ENCODE measurements around the gene PHAF1. TPM values are rescaled to one million over a fixed set of nuclear protein-coding genes. Genes with fewer than 3 reads are reported as not detected.

Gene PHAF1
- total RNA-seq = 10 to 100 TPM; 14.2 to 15.2 TPM

DNA sequence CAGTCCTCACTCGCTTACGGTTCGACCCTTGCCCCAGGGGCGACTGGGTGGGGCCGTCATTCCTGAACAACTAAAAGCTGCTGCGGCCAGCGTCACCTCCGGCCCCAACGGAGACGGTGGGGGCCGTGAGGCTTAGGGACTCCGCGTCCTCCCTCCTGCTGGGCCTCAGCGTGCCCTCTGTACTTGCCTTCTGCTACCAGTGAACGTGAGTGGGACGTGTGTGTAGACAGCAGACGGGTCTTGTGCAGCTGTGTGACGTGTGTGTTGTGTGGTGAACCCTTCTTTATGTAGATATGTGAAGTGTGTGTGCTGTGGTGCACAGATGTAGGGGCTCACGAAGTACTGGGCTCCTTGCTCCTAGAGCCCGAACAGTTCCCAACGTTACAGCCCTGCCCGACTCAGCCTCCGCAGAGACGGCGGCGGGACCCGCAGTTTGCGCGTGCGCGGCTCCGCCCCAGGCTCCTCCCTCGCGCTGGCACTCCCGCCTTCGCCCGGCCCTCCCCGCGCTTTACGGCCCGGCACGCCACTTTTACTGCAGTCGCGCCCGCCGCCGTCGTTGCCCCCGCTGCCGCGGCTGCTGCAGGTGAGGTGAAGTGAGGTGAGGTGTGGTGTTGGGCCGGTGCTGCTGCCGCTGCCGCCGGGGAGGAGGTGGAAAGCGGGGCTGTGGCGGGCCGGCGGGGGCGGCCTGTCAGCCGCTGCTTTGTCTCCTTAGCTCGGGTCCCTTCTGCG is at the start of gene PHAF1:
Gene PHAF1, plus strand, starts transcription at position 535 of the 729 bp plus-strand sequence. CDS start 235 bp downstream, outside the sequence.
- ATAC-seq (peak; percentile 97), DNase-seq (peak; percentile 96)
- Mint-ChIP-seq H3K9me3 (ENCODE audit: low read depth) (no peaks in the 10 kb centered on the region), H3K27me3 (no peaks in the 10 kb centered on the region), H3K27ac (peak within 1 kb of the TSS; percentile 74), H3K36me3 (peaks cover 4% of the 10 kb centered on the region), H3K4me1 (peaks cover 33% of the 10 kb centered on the region), H3K4me3 (peak within 1 kb of the TSS; percentile 92)
- CTCF ChIA-PET = interaction anchor here (1.0 to 4.5 kb wide), 9 partner anchors 9 to 150 kb away, joined by 3 to 28 read pairs (median 4); no protein-coding TSS in a partner anchor

DNA sequence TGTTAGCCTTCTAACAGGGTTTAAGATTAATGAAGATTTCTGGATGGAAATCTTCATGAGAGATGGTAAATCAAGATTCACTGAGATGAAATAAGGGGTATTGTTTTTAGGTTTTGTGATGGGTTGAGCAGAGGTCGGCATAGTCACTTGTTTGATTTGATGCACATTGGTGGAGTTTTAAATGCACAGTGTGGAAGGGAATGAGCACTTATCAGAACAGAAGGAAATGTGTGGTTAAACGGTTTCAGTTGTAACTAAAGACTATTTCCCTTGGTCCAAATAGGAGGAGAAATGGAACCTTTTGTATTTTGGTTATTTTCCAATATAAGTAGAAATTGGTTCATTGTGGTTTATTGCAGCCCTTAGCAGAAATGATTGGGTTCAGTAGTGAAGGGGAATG is 46.7 kb upstream of the PHAF1 start:
- no peak for DNase-seq
- Mint-ChIP-seq H3K36me3 (peaks cover 44% of the 10 kb centered on the region), H3K4me1 (peaks cover 29% of the 10 kb centered on the region), H3K4me3 (peak overlapping the region; percentile 19), H3K9me3 (ENCODE audit: low read depth) (no peaks in the 10 kb centered on the region), H3K27me3 (no peaks in the 10 kb centered on the region), H3K27ac (peak overlapping the region; percentile 55)
- peak; percentile 64 for ATAC-seq
- CTCF ChIA-PET = interaction anchor here (0.7 to 0.9 kb wide), 2 partner anchors 45 to 92 kb away, joined by 3 read pairs; no protein-coding TSS in a partner anchor

DNA sequence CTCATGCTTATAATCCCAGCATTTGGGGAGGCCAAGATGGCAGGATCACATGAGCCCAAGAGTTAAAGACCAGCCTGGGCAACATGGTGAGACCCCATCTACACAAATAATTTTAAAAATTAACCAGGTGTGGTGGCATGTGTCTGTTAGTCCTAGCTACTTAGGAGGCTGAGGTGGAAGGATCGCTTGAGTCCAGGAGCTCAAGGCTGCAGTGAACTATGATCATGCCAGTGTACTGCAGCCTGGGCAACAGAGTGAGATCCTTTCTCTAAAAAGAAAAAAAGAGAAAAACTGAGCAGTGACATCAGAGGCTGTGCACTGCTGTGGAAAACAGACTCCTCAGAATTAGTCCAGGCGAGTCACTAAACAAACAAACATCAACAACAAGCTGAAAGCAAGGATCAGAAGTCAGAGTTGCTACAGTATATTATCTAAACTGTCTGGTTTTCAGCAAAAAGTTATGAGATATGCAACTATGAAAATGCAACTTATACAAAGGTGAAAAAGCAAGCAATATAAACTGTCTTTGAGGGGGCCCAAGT is 41.5 kb upstream of the PHAF1 start:
- ATAC-seq (no peak), DNase-seq (no peak)
- H3K9me3 Mint-ChIP-seq (ENCODE audit: low read depth) = no peaks in the 10 kb centered on the region
- H3K27me3 Mint-ChIP-seq = no peaks in the 10 kb centered on the region
- no peak overlapping the region for H3K4me3 Mint-ChIP-seq
- H3K4me1 Mint-ChIP-seq = peaks cover 4% of the 10 kb centered on the region
- CTCF ChIA-PET = interaction anchor here (1.4 to 1.5 kb wide), 3 partner anchors 11 to 92 kb away, joined by 4 read pairs; no protein-coding TSS in a partner anchor
- H3K27ac Mint-ChIP-seq = no peak overlapping the region
- H3K36me3 Mint-ChIP-seq = peaks cover 28% of the 10 kb centered on the region

DNA sequence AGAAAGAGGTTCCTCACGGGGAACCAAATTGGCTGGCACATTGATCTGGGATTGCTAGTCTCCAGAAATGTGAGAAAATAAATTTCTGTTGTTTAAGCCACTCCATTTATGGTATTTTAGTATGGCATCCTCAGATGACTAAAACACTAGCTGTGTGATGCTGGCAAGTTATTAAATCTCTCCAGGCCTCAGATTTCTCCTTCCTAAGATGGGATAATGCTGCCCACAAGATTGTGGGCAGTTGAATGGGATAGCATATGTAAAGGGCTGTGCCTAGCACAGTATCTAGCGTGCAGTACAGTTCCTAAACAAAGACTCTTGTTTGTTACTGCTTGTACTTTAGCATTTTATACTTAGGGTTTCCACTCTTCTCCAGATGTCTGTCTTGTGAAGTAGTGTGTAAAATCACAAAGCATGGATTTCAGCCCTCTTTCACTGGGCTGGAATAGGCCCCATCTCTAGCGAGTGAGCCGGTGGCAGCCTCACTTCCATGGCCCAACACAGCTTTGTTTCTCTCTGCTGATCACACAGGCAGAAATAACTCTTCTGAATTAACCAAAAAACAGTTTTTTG is 38.2 kb upstream of the PHAF1 start:
- Mint-ChIP-seq H3K27ac (no peak overlapping the region), H3K4me1 (no peaks in the 10 kb centered on the region), H3K9me3 (ENCODE audit: low read depth) (no peaks in the 10 kb centered on the region), H3K36me3 (peaks cover 38% of the 10 kb centered on the region), H3K27me3 (no peaks in the 10 kb centered on the region), H3K4me3 (no peak overlapping the region)
- no peak for ATAC-seq
- DNase-seq = no peak
- CTCF ChIA-PET = interaction anchor here (1.5 kb wide), 1 partner anchor 58 kb away, joined by 3 read pairs; no protein-coding TSS in a partner anchor

DNA sequence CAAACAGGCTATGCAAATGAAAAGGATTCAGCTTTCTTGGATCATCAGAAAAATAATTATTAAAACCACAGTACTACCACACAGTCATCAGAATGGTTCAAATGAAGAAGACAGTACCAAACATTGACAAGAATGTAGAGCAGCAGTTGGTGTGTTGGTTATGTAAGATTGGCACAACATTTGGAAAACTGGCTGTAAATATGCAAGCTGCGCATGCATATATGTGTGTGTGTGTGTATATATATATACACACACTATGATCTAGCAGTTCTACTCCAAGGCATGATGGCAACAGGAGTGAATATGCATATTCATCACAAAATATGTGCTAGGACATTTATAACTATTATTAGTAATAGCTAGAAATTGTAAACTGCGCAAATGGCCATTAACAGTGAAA is 34.4 kb upstream of the PHAF1 start:
- H3K9me3 Mint-ChIP-seq (ENCODE audit: low read depth) = no peaks in the 10 kb centered on the region
- H3K36me3 Mint-ChIP-seq = peaks cover 32% of the 10 kb centered on the region
- H3K4me1 Mint-ChIP-seq = peaks cover 4% of the 10 kb centered on the region
- no peak for DNase-seq
- CTCF ChIA-PET = no interaction called here
- ATAC-seq = no peak
- H3K4me3 Mint-ChIP-seq = no peak overlapping the region
- H3K27me3 Mint-ChIP-seq = no peaks in the 10 kb centered on the region
- no peak overlapping the region for H3K27ac Mint-ChIP-seq

DNA sequence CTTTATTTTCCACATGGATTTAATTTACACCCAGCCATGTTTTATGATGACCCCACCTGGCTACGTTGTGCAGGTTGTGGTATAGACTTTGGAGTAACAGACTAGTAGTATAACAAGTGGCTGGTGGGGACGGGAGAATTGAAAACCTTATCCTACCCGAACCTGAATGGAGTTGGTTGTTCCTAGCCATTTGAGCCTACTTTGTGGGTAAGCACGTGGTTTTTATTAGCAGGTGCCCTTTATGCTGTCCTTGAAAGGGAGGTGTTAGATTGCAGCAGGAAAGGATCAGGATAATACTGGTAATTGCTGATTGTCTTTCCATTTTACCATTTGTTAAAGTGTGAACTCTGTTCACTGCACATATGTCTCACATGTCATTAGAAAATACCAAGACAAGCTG is 31.9 kb upstream of the PHAF1 start:
- no peak for DNase-seq
- peaks cover 11% of the 10 kb centered on the region for H3K4me1 Mint-ChIP-seq
- no peak for ATAC-seq
- H3K27me3 Mint-ChIP-seq = no peaks in the 10 kb centered on the region
- no peak overlapping the region for H3K4me3 Mint-ChIP-seq
- H3K36me3 Mint-ChIP-seq = peaks cover 40% of the 10 kb centered on the region
- no peak overlapping the region for H3K27ac Mint-ChIP-seq
- CTCF ChIA-PET = interaction anchor here (0.8 to 0.9 kb wide), 2 partner anchors 23 to 55 kb away, joined by 3 read pairs; no protein-coding TSS in a partner anchor
- no peaks in the 10 kb centered on the region for H3K9me3 Mint-ChIP-seq (ENCODE audit: low read depth)

DNA sequence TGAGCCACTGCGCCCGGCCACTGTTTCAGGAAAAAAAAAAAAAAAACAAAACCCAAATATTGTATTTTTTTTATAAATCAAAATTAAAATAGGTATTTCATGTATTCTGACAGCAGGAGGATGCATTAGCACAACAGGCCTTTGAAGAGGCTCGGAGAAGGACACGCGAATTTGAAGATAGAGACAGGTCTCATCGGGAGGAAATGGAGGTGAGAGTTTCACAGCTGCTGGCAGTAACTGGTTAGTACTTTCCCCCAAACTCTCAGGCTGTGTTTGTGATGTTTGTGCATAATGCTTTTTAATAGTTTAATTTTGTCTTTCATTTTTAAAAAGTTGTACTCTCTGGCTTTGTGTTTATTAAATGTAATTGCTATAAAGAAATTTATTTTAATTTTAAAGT is 27.6 kb upstream of the PHAF1 start:
- no peaks in the 10 kb centered on the region for H3K9me3 Mint-ChIP-seq (ENCODE audit: low read depth)
- H3K4me3 Mint-ChIP-seq = no peak overlapping the region
- H3K27me3 Mint-ChIP-seq = no peaks in the 10 kb centered on the region
- no peak for DNase-seq
- H3K36me3 Mint-ChIP-seq = peaks cover 41% of the 10 kb centered on the region
- no peak for ATAC-seq
- CTCF ChIA-PET = interaction anchor here (0.7 to 2.0 kb wide), 9 partner anchors 18 to 362 kb away, joined by 3 to 5 read pairs (median 4); no protein-coding TSS in a partner anchor
- H3K27ac Mint-ChIP-seq = no peak overlapping the region
- H3K4me1 Mint-ChIP-seq = peaks cover 15% of the 10 kb centered on the region

DNA sequence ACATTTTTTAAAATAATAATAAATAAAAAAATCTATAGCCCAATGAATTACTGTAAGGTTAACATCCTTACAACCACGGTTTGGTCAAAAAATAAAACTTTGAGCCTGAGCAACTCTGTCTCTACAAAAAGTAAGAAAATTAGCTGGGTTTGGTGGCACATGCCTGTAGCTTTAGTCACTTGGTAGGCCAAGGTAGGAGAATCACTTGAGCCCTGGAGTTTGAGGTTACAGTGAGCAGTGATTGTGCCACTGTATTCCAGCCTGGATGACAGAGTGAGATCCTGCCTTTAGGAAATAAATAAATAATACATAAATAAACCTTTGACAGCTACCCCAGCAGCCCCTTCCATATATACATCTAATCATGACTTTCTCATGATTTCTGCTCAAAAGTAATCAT is 26.9 kb upstream of the PHAF1 start:
- DNase-seq (no peak), ATAC-seq (no peak)
- CTCF ChIA-PET = interaction anchor here (0.7 to 2.0 kb wide), 7 partner anchors 17 to 383 kb away, joined by 3 to 5 read pairs (median 3); no protein-coding TSS in a partner anchor
- Mint-ChIP-seq H3K27ac (no peak overlapping the region), H3K4me3 (no peak overlapping the region), H3K36me3 (peaks cover 37% of the 10 kb centered on the region), H3K9me3 (ENCODE audit: low read depth) (no peaks in the 10 kb centered on the region), H3K4me1 (peaks cover 15% of the 10 kb centered on the region), H3K27me3 (no peaks in the 10 kb centered on the region)

DNA sequence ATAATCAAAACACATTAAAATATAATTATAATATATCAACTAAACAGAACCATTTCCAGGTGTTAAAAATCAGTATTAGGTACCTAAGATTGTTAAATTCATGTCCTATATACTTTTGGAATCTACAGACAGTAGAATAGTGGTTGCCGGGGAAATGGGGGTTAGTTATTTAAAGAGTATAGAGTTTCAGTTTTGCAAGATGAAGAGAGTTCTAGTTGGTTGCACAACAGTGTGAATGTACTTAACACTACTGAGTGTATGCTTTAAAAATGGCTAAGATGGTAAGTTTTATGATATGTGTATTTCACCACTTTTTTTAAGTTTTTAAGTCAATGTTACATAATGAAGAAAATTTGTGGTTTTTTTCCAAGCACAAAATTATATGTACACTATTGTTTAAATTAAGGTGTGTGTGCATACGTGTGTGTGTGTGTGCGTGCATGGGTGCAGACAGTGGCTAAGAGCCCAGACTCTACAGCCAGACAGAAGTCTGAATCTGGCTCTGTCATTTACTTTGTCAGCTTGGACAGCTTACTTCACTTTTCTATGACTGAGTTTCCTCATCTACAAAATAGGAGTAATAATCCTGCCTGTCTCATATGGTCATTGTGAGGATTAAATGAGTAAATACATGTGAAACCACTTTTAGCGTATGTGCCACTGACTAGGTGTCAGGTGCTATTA is 25.3 kb upstream of the PHAF1 start:
- H3K27me3 Mint-ChIP-seq = no peaks in the 10 kb centered on the region
- peaks cover 15% of the 10 kb centered on the region for H3K4me1 Mint-ChIP-seq
- H3K4me3 Mint-ChIP-seq = no peak overlapping the region
- CTCF ChIA-PET = no interaction called here
- H3K9me3 Mint-ChIP-seq (ENCODE audit: low read depth) = no peaks in the 10 kb centered on the region
- ATAC-seq (no peak), DNase-seq (no peak)
- no peak overlapping the region for H3K27ac Mint-ChIP-seq
- H3K36me3 Mint-ChIP-seq = peaks cover 33% of the 10 kb centered on the region

DNA sequence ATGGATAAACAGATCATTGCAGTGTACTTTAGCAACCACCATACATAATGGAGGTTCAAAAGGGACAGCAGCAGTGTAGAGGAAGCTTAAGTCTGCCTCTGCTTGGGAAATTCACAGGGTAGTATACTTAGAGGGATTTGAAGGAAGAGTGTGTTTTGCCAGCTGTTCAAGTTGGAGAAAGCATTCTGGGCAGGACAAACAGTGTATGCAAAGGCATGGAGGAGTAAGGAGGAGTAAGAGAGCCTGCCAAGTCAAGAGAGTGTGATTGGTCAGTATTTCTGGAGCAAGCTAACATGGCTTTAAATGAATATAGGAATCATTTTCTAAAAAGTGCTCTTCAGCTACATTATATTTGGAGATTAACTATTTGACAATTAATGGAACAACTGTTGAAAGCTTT is 22.9 kb upstream of the PHAF1 start:
- ATAC-seq = no peak
- peaks cover 25% of the 10 kb centered on the region for H3K36me3 Mint-ChIP-seq
- CTCF ChIA-PET = interaction anchor here (0.5 to 1.5 kb wide), 4 partner anchors 18 to 73 kb away, joined by 3 to 6 read pairs (median 4); no protein-coding TSS in a partner anchor
- H3K27me3 Mint-ChIP-seq = no peaks in the 10 kb centered on the region
- no peaks in the 10 kb centered on the region for H3K9me3 Mint-ChIP-seq (ENCODE audit: low read depth)
- peaks cover 7% of the 10 kb centered on the region for H3K4me1 Mint-ChIP-seq
- H3K4me3 Mint-ChIP-seq = no peak overlapping the region
- peak overlapping the region; percentile 1 for H3K27ac Mint-ChIP-seq
- no peak for DNase-seq

DNA sequence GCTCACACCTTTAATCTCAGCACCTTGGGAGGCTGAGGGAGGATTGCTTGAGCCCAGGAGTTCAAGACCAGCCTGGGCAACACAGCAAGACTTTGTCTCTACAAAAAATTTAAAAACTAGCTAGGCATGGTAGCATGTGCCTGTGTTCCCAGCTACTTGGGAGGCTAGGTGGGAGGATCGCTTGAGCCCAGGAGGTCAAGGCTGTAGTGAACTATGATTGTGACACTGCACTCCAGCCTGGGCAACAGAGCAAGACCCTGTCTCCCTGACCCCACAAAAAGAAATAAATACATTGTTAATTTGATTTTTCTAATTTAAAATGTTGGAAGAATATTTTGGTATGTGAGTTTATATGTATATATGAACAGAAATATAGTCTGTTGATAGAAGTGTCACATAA is 22.4 kb upstream of the PHAF1 start:
- H3K36me3 Mint-ChIP-seq = peaks cover 27% of the 10 kb centered on the region
- DNase-seq = no peak
- ATAC-seq = no peak
- H3K4me1 Mint-ChIP-seq = peaks cover 7% of the 10 kb centered on the region
- H3K4me3 Mint-ChIP-seq = no peak overlapping the region
- CTCF ChIA-PET = interaction anchor here (0.5 to 1.5 kb wide), 4 partner anchors 20 to 74 kb away, joined by 3 to 6 read pairs (median 4); no protein-coding TSS in a partner anchor
- no peaks in the 10 kb centered on the region for H3K9me3 Mint-ChIP-seq (ENCODE audit: low read depth)
- no peaks in the 10 kb centered on the region for H3K27me3 Mint-ChIP-seq
- no peak overlapping the region for H3K27ac Mint-ChIP-seq

DNA sequence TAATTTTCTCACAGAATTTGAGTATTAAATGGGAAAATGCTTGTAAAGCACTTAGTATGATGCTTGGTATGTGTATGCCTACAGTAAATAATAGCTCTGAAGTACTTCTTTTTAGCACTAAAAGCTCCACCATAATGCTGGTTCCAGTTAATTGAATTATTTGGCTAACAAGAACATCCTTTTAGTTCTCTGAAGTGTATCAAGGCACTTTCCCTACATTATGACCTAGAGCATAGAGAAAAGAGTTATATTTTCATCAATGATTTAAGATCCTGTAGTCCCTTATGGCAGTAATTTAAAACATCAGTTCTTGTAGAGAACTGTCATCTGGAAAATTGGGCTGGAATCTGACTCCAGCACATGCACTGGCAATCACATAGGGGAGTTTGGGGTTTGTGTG is 21.9 kb upstream of the PHAF1 start:
- H3K27ac Mint-ChIP-seq = no peak overlapping the region
- ATAC-seq (no peak), DNase-seq (no peak)
- CTCF ChIA-PET = interaction anchor here (1.4 to 1.5 kb wide), 2 partner anchors 21 to 67 kb away, joined by 4 to 6 read pairs; no protein-coding TSS in a partner anchor
- H3K4me3 Mint-ChIP-seq = no peak overlapping the region
- H3K9me3 Mint-ChIP-seq (ENCODE audit: low read depth) = no peaks in the 10 kb centered on the region
- no peaks in the 10 kb centered on the region for H3K27me3 Mint-ChIP-seq
- H3K36me3 Mint-ChIP-seq = peaks cover 27% of the 10 kb centered on the region
- H3K4me1 Mint-ChIP-seq = peaks cover 7% of the 10 kb centered on the region

DNA sequence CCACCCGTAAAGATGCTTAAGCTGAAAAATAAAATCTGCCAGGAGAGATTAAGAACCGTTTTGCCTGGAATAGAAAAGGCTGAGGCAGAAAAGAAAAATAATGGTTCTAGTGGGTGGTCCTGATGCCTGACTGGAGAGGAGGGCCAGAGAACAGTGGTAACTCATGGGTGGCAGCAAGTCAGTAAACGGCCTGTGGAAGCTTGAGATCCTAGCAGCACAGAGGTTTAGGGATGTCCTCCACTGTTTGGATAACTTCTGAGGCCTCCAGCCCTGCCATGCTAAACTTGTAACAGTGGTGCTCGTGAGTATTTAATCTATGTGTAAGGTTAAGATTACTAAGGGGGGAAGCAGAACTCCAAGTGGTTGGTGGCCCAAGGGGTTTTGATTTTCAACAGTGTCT is 21.2 kb upstream of the PHAF1 start:
- Mint-ChIP-seq H3K4me1 (peaks cover 5% of the 10 kb centered on the region), H3K9me3 (ENCODE audit: low read depth) (no peaks in the 10 kb centered on the region), H3K27ac (peak overlapping the region; percentile 13), H3K36me3 (peaks cover 29% of the 10 kb centered on the region), H3K27me3 (no peaks in the 10 kb centered on the region), H3K4me3 (no peak overlapping the region)
- CTCF ChIA-PET = interaction anchor here (1.4 kb wide), 1 partner anchor 22 kb away, joined by 4 read pairs; no protein-coding TSS in a partner anchor
- DNase-seq (no peak), ATAC-seq (no peak)
